GM19438 (cell line): Measurements from ENCODE around the gene NPNT.

Experiments used
- ATAC-seq: cut with Tn5 transposase; IDR thresholded peaks from one replicate; pipeline ENCODE4 v1.9.1; 2021; ENCODE audit warnings: low read depth; ENCODE audit not compliant: unreplicated experiment

Gene NPNT

DNA sequence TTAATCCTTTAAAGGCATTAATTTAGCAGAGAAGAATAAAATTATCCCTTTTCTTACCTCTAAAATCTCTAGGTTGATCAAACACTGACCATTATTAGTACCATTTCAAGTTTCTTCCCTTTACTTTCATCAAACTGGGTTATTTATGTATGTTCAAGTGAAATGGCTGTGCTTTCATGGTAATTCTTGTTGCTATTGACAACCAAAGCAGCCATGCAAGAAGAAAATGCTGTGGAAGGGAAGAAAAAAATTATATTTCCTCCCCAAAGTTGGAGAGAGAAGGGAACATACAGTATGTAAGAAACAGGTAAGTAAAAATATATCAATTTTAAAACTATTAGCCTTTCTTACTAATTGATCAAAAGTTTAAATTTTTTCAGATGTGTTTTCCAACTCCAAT lies 16.2 kb downstream of the NPNT start:
- no peak for ATAC-seq

DNA sequence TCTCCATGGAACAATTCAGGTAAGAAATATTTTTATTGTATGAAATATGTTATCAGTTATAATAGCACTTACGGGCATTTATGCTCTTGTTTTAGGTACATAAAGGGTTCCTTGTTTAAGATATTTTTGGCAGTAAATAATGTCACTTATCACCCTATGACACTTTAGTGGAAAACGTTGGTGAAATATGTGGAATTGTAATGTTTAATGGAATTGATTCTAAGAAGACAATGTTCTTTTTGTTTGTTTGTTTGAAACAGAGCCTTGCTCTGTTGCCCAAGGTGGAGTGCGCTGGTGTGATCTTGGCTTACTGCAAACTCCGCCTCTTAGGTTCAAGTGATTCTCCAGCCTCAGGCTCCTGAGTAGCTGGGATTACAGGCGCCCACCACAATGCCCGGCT lies 17.4 kb downstream of the NPNT start:
- no peak for ATAC-seq

DNA sequence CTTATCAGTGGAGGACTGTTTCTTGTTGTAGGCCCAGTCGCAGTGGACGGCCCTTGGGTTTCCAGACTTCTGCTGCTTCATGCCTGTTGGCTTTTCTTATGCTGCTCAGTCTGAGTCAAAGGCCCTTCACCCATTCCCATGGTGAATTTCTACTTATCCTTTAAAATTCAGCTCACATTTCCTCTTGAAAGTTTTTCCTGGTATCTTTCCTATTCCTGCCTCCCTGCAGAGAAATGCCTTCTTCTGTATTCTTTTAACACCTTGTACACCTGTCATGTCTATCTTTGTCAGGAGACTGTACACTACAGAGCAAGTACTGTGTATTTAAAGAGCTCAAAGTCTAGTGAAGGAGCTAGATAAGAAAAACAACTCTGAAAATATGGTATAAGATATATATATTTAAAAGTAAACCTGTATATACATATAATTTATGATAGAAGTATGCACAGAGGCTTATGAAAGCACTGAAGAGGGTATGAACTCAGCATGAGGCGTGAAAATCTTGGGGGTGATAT lies 22.0 kb downstream of the NPNT start:
- ATAC-seq, result no peak

GRCh38 chr4:105921301-105921700 lies 26.0 kb downstream of the NPNT start:
- no peak for ATAC-seq

GRCh38 chr4:105923497-105924238 lies 28.4 kb downstream of the NPNT start:
- ATAC-seq, result no peak

GRCh38 chr4:105924341-105924740 lies 29.1 kb downstream of the NPNT start:
- ATAC-seq, result no peak

DNA sequence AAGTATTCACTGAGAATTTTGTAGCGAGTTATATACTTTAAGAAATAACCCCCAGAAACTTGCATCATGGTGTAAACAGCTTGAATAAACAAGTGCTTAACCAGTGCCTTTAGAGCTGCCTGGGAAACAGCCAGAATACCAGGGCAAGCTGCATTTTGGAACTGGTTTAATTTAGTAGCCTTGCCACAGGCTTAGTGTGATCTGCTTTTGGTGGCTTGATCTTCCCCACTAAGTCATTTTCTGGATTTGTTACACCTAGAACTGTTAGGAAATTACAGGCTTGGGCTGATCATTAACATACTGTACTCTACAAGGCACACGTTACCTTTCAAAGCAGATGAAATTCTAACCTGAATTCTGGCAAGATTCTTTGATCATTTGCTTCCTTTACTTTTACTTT lies 35.4 kb downstream of the NPNT start:
- ATAC-seq, result no peak

- ATAC-seq, result no peak
Measured at GRCh38 chr4:105933083-105933482, 37.8 kb downstream of the NPNT start.

GRCh38 chr4:105934386-105934785 lies 39.1 kb downstream of the NPNT start:
- no peak for ATAC-seq

GRCh38 chr4:105936901-105937300 lies 41.6 kb downstream of the NPNT start:
- ATAC-seq, result no peak

DNA sequence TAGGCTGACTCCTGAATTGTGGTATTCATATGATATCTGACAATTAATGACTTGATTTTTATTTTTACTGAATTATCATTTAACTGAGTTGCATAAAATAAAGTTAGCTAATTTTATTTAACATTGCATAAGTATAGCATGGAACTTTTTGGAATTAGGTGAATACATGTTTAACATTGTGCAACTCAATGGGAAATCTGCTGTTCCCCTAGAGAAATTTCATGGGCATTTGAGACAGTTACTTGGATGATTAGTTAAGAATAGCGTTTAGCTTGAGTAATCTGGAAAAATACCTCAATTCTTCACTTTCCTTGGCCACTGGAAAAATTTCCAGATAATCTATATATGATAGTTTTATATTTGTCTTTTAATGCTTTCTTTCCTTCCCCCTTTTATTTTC lies 42.5 kb downstream of the NPNT start:
- ATAC-seq, result no peak

DNA sequence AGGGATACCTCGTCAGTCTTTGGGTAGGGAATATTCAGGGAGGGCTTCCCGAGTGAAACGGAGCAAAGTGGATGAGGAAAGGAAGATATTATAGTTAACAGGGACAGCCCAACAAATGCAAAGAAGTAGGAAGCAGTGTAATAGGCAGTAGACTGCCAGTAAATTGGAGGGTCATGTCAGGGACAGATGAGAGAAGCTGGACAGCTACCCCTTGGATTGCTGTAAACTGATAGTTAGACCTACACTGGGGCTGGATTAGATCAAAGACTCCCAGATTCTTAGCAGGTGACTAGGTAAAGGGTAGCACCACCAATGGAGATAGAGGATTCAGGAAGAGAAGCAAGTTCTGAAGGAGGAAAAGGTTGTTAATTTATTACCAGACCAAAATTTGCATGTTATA lies 48.0 kb downstream of the NPNT start:
- ATAC-seq, result no peak

DNA sequence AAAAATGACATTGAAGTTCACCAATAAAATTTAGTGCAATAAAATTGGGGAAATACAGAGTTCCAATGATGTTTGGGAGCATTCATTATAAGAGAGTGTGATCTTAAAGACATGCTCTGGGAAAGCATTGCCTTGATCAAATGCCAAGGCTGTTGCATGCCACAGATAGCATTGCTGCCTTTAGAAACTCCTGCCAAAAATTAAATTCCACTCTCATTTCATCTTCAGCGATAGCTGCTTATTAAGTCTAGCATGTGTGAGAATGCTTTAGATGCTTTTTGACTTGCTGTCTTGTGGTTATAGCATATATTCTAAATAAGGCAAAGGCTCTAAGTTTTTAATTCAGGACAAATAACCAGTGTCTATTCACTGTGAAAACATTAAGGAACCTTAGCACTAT lies 49.3 kb downstream of the NPNT start:
- ATAC-seq, result no peak

DNA sequence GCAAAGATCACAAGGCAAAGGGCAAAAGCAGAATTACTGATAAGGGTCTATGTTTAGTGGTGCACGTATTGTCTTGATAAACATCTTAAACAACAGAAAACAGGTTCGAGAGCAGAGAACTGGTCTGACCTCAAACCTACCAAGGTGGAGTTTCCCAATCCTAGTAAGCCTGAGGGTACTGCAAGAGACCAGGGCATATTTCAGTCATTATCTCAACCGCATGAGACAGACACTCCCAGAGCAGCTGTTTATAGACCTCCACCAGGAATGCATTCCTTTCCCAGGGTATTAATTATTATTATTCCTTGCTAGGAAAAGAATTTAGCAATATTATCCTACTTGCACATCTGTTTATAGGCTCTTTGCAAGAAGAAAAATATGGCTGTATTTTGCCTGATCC lies 51.5 kb downstream of the NPNT start:
- ATAC-seq, result no peak

DNA sequence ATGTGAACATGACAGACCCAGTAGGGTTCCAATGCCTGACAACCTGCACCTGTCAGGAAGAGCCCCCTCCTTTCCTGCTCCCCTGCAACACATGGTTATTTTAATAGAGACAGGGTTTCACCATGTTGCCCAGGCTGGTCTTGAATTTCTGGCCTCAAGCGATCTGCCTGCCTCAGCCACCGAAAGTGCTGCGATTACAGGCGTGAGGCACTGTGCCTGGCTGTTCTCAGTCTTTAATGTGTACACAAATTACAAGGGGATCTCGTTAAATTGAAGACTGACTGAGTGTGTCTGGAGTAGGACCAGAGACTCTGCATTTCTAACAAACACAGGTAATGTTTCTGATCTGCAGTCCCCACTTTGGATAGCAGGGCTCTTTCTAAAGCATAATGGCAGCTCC lies 55.4 kb downstream of the NPNT start:
- no peak for ATAC-seq

- ATAC-seq, result no peak
Measured at GRCh38 chr4:105951198-105951597, 55.9 kb downstream of the NPNT start.

- no peak for ATAC-seq
Measured at GRCh38 chr4:105952591-105952990, 57.3 kb downstream of the NPNT start.

DNA sequence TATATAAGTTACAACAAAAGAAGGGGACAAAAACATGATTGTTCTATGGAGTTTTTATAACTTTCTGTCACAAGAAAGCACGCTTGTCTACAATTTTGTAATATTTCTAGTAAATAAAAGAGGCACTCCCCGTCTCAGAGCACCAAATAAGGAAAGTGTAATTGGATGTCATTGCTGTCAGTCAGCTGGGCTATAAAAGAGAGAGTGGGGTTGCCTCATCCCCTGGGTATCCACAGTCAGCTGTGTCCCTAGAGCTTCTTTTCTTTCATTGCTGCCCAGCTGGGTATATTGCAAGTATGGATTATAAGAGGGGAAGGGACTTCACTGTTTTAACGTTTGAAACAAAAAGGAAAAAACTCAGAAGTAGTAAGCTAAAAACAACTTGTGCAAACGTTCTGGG lies 61.3 kb downstream of the NPNT start:
- ATAC-seq, result no peak

GRCh38 chr4:105957680-105958079 lies 62.4 kb downstream of the NPNT start:
- ATAC-seq, result no peak

GRCh38 chr4:105963461-105964400 lies 68.5 kb downstream of the NPNT start:
- no peak for ATAC-seq

DNA sequence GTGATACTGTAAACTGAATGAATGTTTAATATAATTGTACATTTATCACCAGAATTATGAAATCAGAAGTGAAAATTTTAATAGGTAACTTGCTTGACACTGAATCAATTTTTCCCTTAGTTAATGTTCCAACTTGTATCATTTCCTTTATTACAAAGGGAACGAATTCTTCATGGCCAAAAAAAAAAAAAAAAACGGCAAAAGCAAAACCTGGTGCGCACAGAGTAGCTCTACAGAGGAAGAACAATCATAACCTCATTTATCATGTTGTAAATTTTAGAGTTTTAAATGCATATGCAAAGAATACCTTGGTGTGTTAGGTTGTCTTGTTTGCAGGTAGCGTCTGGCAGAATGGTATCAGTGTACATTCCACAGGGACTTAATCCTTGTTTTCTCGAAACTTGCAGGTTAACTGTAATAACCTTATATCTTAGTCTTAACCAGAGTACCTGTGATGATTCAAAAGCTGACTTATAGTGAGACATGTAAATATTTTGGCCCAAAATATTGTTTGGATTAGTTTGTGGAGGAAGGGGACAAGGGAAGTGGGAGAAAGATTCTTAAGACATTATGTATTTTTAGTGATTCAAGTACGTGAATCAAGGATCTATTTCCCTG lies 70.0 kb downstream of the NPNT start:
- ATAC-seq, result no peak
